OCI-LY7 (cell line): ENCODE data around the gene MAB21L3. TPM values are rescaled to one million over a fixed set of nuclear protein-coding genes. Genes with fewer than 3 reads are reported as not detected.

ENCODE experiments used
- BruUV-seq: library from RNA; stranded (reverse); fragments of 400-500 nt; replicated peaks from 2 replicates; lab custom pipeline; 2021; lab: Mats Ljungman, UMichigan
- CTCF ChIA-PET: fragments of 300-600 bp; sonication (Branson Sonifier 250); formaldehyde crosslinking; loops from one replicate; lab custom pipeline; 2022; ENCODE audit warnings: antibody characterized with exemption; ENCODE audit not compliant: unreplicated experiment; lab: Charles Lee
- POLR2A ChIA-PET: fragments of 300-600 bp; sonication (Branson Sonifier 250); formaldehyde crosslinking; loops from one replicate; lab custom pipeline; 2022; ENCODE audit warnings: antibody characterized with exemption; lab: Charles Lee
- DNase-seq: peaks from one replicate; pipeline ENCODE4 v3.0.0-alpha.2; 2015; ENCODE audit warnings: low spot score
- H2AFZ ChIP-seq: fragments of 200-600 bp; sonication (generic), shearing (Covaris generic); 2 replicates; pipeline ENCODE4 v1.6.1; 2014; ENCODE audit warnings: mild to moderate bottlenecking, antibody characterized with exemption, low read length, moderate library complexity
- H3K27ac ChIP-seq: fragments of 200-600 bp; sonication (generic); 2 replicates; pipeline ENCODE4 v1.5.1; 2014; ENCODE audit warnings: mixed run types, low read depth, mild to moderate bottlenecking, moderate library complexity, low read length, inconsistent platforms; ENCODE audit not compliant: poor library complexity, severe bottlenecking
- H3K36me3 ChIP-seq: fragments of 200-600 bp; sonication (generic); 2 replicates; pipeline ENCODE4 v1.6.1; 2014; ENCODE audit warnings: mild to moderate bottlenecking, antibody characterized with exemption, low read length, moderate library complexity, mixed read lengths; ENCODE audit not compliant: insufficient read depth
- H3K4me1 ChIP-seq: fragments of 200-600 bp; sonication (generic); 2 replicates; pipeline ENCODE4 v1.5.1; 2014; ENCODE audit warnings: mild to moderate bottlenecking, low read length; ENCODE audit not compliant: insufficient read depth, poor library complexity, severe bottlenecking
- H3K4me2 ChIP-seq: fragments of 200-600 bp; sonication (generic); 2 replicates; pipeline ENCODE4 v1.6.1; 2014; ENCODE audit warnings: mild to moderate bottlenecking, low read length
- H3K4me3 ChIP-seq: fragments of 200-600 bp; sonication (generic); 2 replicates; pipeline ENCODE4 v1.5.1; 2014; ENCODE audit warnings: mild to moderate bottlenecking, low read depth, low read length; ENCODE audit not compliant: poor library complexity, severe bottlenecking
- H3K79me2 ChIP-seq: fragments of 200-600 bp; sonication (generic); 2 replicates; pipeline ENCODE4 v1.6.1; 2016; ENCODE audit warnings: low read depth, mild to moderate bottlenecking, low read length, moderate library complexity, mixed read lengths; ENCODE audit not compliant: insufficient read depth
- H3K9me2 ChIP-seq: fragments of 200-600 bp; sonication (generic); 2 replicates; pipeline ENCODE4 v1.6.1; 2016; ENCODE audit warnings: mild to moderate bottlenecking, low read length, mixed read lengths; ENCODE audit not compliant: insufficient read depth
- H3K9me3 ChIP-seq: fragments of 200-600 bp; sonication (generic); 2 replicates; pipeline ENCODE4 v1.6.1; 2014; ENCODE audit warnings: mild to moderate bottlenecking, mixed run types, low read length, mixed read lengths
- H4K20me1 ChIP-seq: fragments of 200-600 bp; sonication (generic); 2 replicates; pipeline ENCODE4 v1.6.1; 2014; ENCODE audit warnings: mild to moderate bottlenecking, antibody characterized with exemption, low read length, moderate library complexity, mixed read lengths; ENCODE audit not compliant: insufficient read depth
- CTCF ChIP-seq: fragments of 200-600 bp; sonication (generic); conservative IDR thresholded peaks from 2 replicates; pipeline ENCODE4 v1.5.1; 2014; ENCODE audit warnings: mild to moderate bottlenecking, antibody characterized with exemption, low read length, moderate library complexity, mixed read lengths
- EZH2phosphoT487 ChIP-seq: fragments of 200-600 bp; sonication (generic); IDR thresholded peaks from 2 replicates; pipeline ENCODE4 v1.6.1; 2018; ENCODE audit warnings: low read depth, borderline replicate concordance, mild to moderate bottlenecking, mixed run types, antibody characterized with exemption, low read length, moderate library complexity, mixed read lengths
- intact Hi-C: fragments of 100-400 bp; cut with micrococcal nuclease; formaldehyde crosslinking; loops from one replicate; pipeline ENCODE4 v1.10.0; 2022; ENCODE audit not compliant: unreplicated experiment
- total RNA-seq, 2 experiments: library from RNA; depleted of rRNA in 1 of 2; stranded (reverse); fragments of >200 nt in 1 of 2; shearing (Covaris generic) in 1 of 2; gene quantifications; 2 replicates each; pipeline ENCODE4 v1.2.3, GENCODE V29; 2014 to 2022

MAB21L3 gene
- total RNA-seq, 2 experiments from 2014 or later: not detected

- peak overlapping the region; percentile 29; the same call in 1 of the 2 replicates for H2AFZ ChIP-seq
- H3K9me2 ChIP-seq: no peaks in the 10 kb centered on the region
- ChIA-PET CTCF (no interaction called here), POLR2A (no interaction called here)
- H3K79me2 ChIP-seq: no peaks in the 10 kb centered on the region
- H3K4me2 ChIP-seq: no peak overlapping the region
- no peaks in the 10 kb centered on the region for H3K9me3 ChIP-seq
- H3K4me1 ChIP-seq: peaks cover 10% of the 10 kb centered on the region
- H3K27ac ChIP-seq: no peak overlapping the region
- no peaks in the 10 kb centered on the region for H4K20me1 ChIP-seq
- intact Hi-C loops: no loop called here
- TF ChIP-seq CTCF: no peak; the same call in 1 of the 2 replicates
- TF ChIP-seq EZH2phosphoT487: no peak
- H3K4me3 ChIP-seq: no peak overlapping the region
- peak; percentile 42 for DNase-seq
- no TSS peak for BruUV-seq
- H3K36me3 ChIP-seq: no peaks in the 10 kb centered on the region
Observed at GRCh38 chr1:116175611-116176010, 64.4 kb downstream of the MAB21L3 start.

GRCh38 chr1:116176306-116176789 lies 65.1 kb downstream of the MAB21L3 start:
- Histone ChIP-seq H3K27ac (no peak overlapping the region), H3K4me3 (no peak overlapping the region), H3K9me3 (no peaks in the 10 kb centered on the region), H3K36me3 (no peaks in the 10 kb centered on the region), H3K4me1 (peaks cover 10% of the 10 kb centered on the region), H3K4me2 (no peak overlapping the region), H2AFZ (no peak overlapping the region), H3K9me2 (no peaks in the 10 kb centered on the region), H3K79me2 (no peaks in the 10 kb centered on the region), H4K20me1 (no peaks in the 10 kb centered on the region)
- ChIA-PET CTCF (no interaction called here), POLR2A (no interaction called here)
- no peak for DNase-seq
- intact Hi-C loops: no loop called here
- no peak for TF ChIP-seq EZH2phosphoT487
- no peak for TF ChIP-seq CTCF
- no TSS peak for BruUV-seq

- Histone ChIP-seq H3K4me2 (no peak overlapping the region), H4K20me1 (no peaks in the 10 kb centered on the region), H3K9me3 (no peaks in the 10 kb centered on the region), H3K36me3 (no peaks in the 10 kb centered on the region), H3K9me2 (no peaks in the 10 kb centered on the region), H3K79me2 (no peaks in the 10 kb centered on the region), H3K27ac (no peak overlapping the region), H3K4me3 (no peak overlapping the region), H2AFZ (no peak overlapping the region), H3K4me1 (peaks cover 10% of the 10 kb centered on the region)
- POLR2A ChIA-PET: interaction anchor here (1.0 kb wide), 1 partner anchor 17 kb away, joined by 3 read pairs; no protein-coding TSS in a partner anchor
- intact Hi-C loops: no loop called here
- no peak for DNase-seq
- CTCF ChIA-PET: no interaction called here
- TF ChIP-seq CTCF (no peak), EZH2phosphoT487 (no peak)
- no TSS peak for BruUV-seq
Observed at GRCh38 chr1:116177861-116178260, 66.7 kb downstream of the MAB21L3 start.
